ENCODE data around the gene HOATZ. TPM values are rescaled to one million over a fixed set of nuclear protein-coding genes. Genes with fewer than 3 reads are reported as not detected.

HOATZ gene
- total RNA-seq, 4 donors from 2014 or later = not detected

GRCh38 chr11:111476366-111476765 is 38.2 kb upstream of the HOATZ start:
- intact Hi-C loops (cut with DNase I; ENCODE audit: low total_unique reads) = no loop called here
- DNase-seq (ENCODE audit: low spot score in 2 of 2) = no peak
- 30 to 41% methylated on average over 2 of the region's 2 CpGs for WGBS, 2 donors
- TF ChIP-seq CTCF (IDR thresholded peaks at IDR 0.05) (no peak), POLR2A (IDR thresholded peaks at IDR 0.05) (no peak)
- no peak overlapping the region for H3K4me3 ChIP-seq (ENCODE audit: low read depth, poor library complexity, severe bottlenecking)

GRCh38 chr11:111476956-111477355 is 37.6 kb upstream of the HOATZ start:
- intact Hi-C loops (cut with DNase I; ENCODE audit: low total_unique reads) = no loop called here
- no peak for DNase-seq (ENCODE audit: low spot score in 2 of 2)
- H3K4me3 ChIP-seq (ENCODE audit: low read depth, poor library complexity, severe bottlenecking) = no peak overlapping the region
- 48 to 54% methylated on average over 3 of the region's 3 CpGs for WGBS, 2 donors
- TF ChIP-seq POLR2A (IDR thresholded peaks at IDR 0.05) (no peak), CTCF (IDR thresholded peaks at IDR 0.05) (no peak)

GRCh38 chr11:111477898-111478297 is 36.7 kb upstream of the HOATZ start:
- 79 to 89% methylated on average over 2 of the region's 2 CpGs for WGBS, 2 donors
- no peak for DNase-seq (ENCODE audit: low spot score in 2 of 2)
- no peak overlapping the region for H3K4me3 ChIP-seq (ENCODE audit: low read depth, poor library complexity, severe bottlenecking)
- intact Hi-C loops (cut with DNase I; ENCODE audit: low total_unique reads) = no loop called here
- TF ChIP-seq CTCF (IDR thresholded peaks at IDR 0.05) = no peak
- no peak for TF ChIP-seq POLR2A (IDR thresholded peaks at IDR 0.05)

GRCh38 chr11:111479666-111480065 is 34.9 kb upstream of the HOATZ start:
- 79 to 94% methylated on average over 1 of the region's 1 CpG for WGBS, 2 donors
- DNase-seq (ENCODE audit: low spot score in 2 of 2) = no peak
- intact Hi-C loops (cut with DNase I; ENCODE audit: low total_unique reads) = no loop called here
- H3K4me3 ChIP-seq (ENCODE audit: low read depth, poor library complexity, severe bottlenecking) = no peak overlapping the region
- no peak for TF ChIP-seq CTCF (IDR thresholded peaks at IDR 0.05)

- DNase-seq (ENCODE audit: low spot score in 2 of 2) = no peak
- no peak overlapping the region for H3K4me3 ChIP-seq (ENCODE audit: low read depth, poor library complexity, severe bottlenecking)
- intact Hi-C loops (cut with DNase I; ENCODE audit: low total_unique reads) = no loop called here
- TF ChIP-seq CTCF (IDR thresholded peaks at IDR 0.05) (no peak), POLR2A (IDR thresholded peaks at IDR 0.05) (no peak)
Measured at GRCh38 chr11:111483431-111483830, 31.1 kb upstream of the HOATZ start.

- H3K4me3 ChIP-seq (ENCODE audit: low read depth, poor library complexity, severe bottlenecking) = no peak overlapping the region
- intact Hi-C loops (cut with DNase I; ENCODE audit: low total_unique reads) = no loop called here
- 68 to 72% methylated on average over 1 of the region's 1 CpG for WGBS, 2 donors
- DNase-seq (ENCODE audit: low spot score in 2 of 2) = no peak
- TF ChIP-seq POLR2A (IDR thresholded peaks at IDR 0.05) = no peak
- no peak for TF ChIP-seq CTCF (IDR thresholded peaks at IDR 0.05)
Measured at GRCh38 chr11:111490496-111490895, 24.1 kb upstream of the HOATZ start.

Measured in lower leg skin (tissue), 4 donors.